Lung (tissue), 12 donors: ENCODE data around the gene DOCK1. TPM values are rescaled to one million over a fixed set of nuclear protein-coding genes. Genes with fewer than 3 reads are reported as not detected.

ENCODE experiments used
- ATAC-seq: fragments of 200-7000 bp; cut with Tn5 transposase; one replicate; pipeline ENCODE4 v1.9.1; 2020; ENCODE audit warnings: moderate number of reproducible peaks; ENCODE audit not compliant: insufficient read depth, low FRiP score
- DNase-seq, 3 donors: peaks; one replicate each; pipeline ENCODE4 v3.0.0-alpha.2; 2013 to 2017
- H3K27ac ChIP-seq, 2 donors: one replicate each; pipeline ENCODE4 v1.5.1; 2013; ENCODE audit warnings: mild to moderate bottlenecking in 2 of 2, moderate library complexity in 2 of 2, control low read depth in 1 of 2, inconsistent platforms in 1 of 2, low read depth in 1 of 2, low read length in 1 of 2
- H3K27me3 ChIP-seq, 3 donors: one replicate each; pipeline ENCODE4 v1.5.1; 2013; ENCODE audit warnings: low read length in 2 of 3; ENCODE audit not compliant: control insufficient read depth in 3 of 3, insufficient read depth in 3 of 3
- H3K36me3 ChIP-seq, 4 donors: one replicate each; pipeline ENCODE4 v1.5.1; 2013; ENCODE audit warnings: low read length in 4 of 4, mild to moderate bottlenecking in 1 of 4, moderate library complexity in 1 of 4; ENCODE audit not compliant: control insufficient read depth in 4 of 4, insufficient read depth in 4 of 4
- H3K4me1 ChIP-seq, 5 donors: one replicate each; pipeline ENCODE4 v1.5.1; 2013; ENCODE audit warnings: low read length in 5 of 5, mild to moderate bottlenecking in 2 of 5, moderate library complexity in 1 of 5; ENCODE audit not compliant: control insufficient read depth in 5 of 5, insufficient read depth in 5 of 5
- H3K4me3 ChIP-seq: one replicate; pipeline ENCODE4 v1.5.1; 2013; ENCODE audit warnings: mild to moderate bottlenecking, control low read depth, moderate library complexity
- H3K9ac ChIP-seq, 2 donors: one replicate each; pipeline ENCODE4 v1.5.1; 2013; ENCODE audit warnings: low read length in 2 of 2, control low read depth in 1 of 2; ENCODE audit not compliant: insufficient read depth in 1 of 2
- H3K9me3 ChIP-seq, 4 donors: one replicate each; pipeline ENCODE4 v1.5.1; 2013; ENCODE audit warnings: low read length in 3 of 4, mild to moderate bottlenecking in 1 of 4, moderate library complexity in 1 of 4; ENCODE audit not compliant: control insufficient read depth in 4 of 4, insufficient read depth in 3 of 4
- CTCF ChIP-seq: IDR thresholded peaks from 2 replicates; pipeline ENCODE4 v1.5.1; 2012; ENCODE audit warnings: mild to moderate bottlenecking; ENCODE audit errors: control extremely low read depth, extremely low read depth
- WGBS, 2 donors: extraction: QIAGEN DNeasy Blood & Tissue Kit; methylation state at CpG; one replicate each; pipeline ENCODE4 v1.1.7; 2013; 5-methylcytosine and 5-hydroxymethylcytosine counted together
- polyA plus RNA-seq, 2 donors: library from polyadenylated mRNA; stranded (reverse); fragments of 200-250 nt; gene quantifications; one replicate each; pipeline ENCODE4 v1.2.1, GENCODE V29; 2013
- total RNA-seq, 2 donors: library from RNA; depleted of rRNA in 1 of 2; stranded (reverse); fragments of >200 nt in 1 of 2; gene quantifications; one replicate each; pipeline ENCODE4 v1.2.1, GENCODE V29; 2014 to 2021
- donor health status: control.
- donor health status: control.
- donor health status: Bipolar disorder and iron deficiency.
- donor health status: healthy.
- donor health status: DM: yes; HTN: yes; CAD: no.

DOCK1 gene
- total and polyA plus RNA-seq, 4 donors: 11.2 to 102 (median 30.5) TPM

GRCh38 chr10:127252818-127253217 lies 347.6 kb downstream of the DOCK1 start:
- H3K4me3 ChIP-seq: no peak overlapping the region
- H3K27me3 ChIP-seq: no peaks in the 10 kb centered on the region
- DNase-seq (no peak), ATAC-seq (no peak)
- H3K27ac ChIP-seq: no peak overlapping the region
- TF ChIP-seq CTCF: no peak
- no peak overlapping the region for H3K9ac ChIP-seq
- peaks cover 3 to 7% (median 5%) of the 10 kb centered on the region in 4 donors for H3K36me3 ChIP-seq
- WGBS, 2 donors: 96% methylated on average over 6 of the region's 6 CpGs
- peaks cover 0 to 2% (median 0%) of the 10 kb centered on the region in 4 donors for H3K9me3 ChIP-seq
- H3K4me1 ChIP-seq: peaks cover 0 to 1% (median 0%) of the 10 kb centered on the region in 5 donors

- ATAC-seq (no peak), DNase-seq (peak in 1 of 3 donors; percentile 32)
- H3K4me3 ChIP-seq: no peak overlapping the region
- no peak for TF ChIP-seq CTCF
- 14 to 28% methylated on average over 3 of the region's 3 CpGs for WGBS, 2 donors
- H3K27ac ChIP-seq: no peak overlapping the region
- no peaks in the 10 kb centered on the region for H3K27me3 ChIP-seq
- H3K36me3 ChIP-seq: peaks cover 0 to 11% (median 3%) of the 10 kb centered on the region in 4 donors
- peaks cover 0 to 2% (median 0%) of the 10 kb centered on the region in 4 donors for H3K9me3 ChIP-seq
- peaks cover 0 to 1% (median 0%) of the 10 kb centered on the region in 5 donors for H3K4me1 ChIP-seq
- H3K9ac ChIP-seq: no peak overlapping the region
These were observed 349.0 kb downstream of the DOCK1 start for GRCh38 chr10:127254276-127254675.

- H3K36me3 ChIP-seq: peaks cover 0 to 16% (median 4%) of the 10 kb centered on the region in 4 donors
- WGBS, 2 donors: 56 to 59% methylated on average over 8 of the region's 8 CpGs
- H3K27me3 ChIP-seq: no peaks in the 10 kb centered on the region
- peaks cover 0 to 1% (median 0%) of the 10 kb centered on the region in 5 donors for H3K4me1 ChIP-seq
- peak in 2 of 3 donors; percentile 14 to 27 for DNase-seq
- no peak for ATAC-seq
- H3K4me3 ChIP-seq: no peak overlapping the region
- H3K9me3 ChIP-seq: peaks cover 0 to 5% (median 2%) of the 10 kb centered on the region in 4 donors
- H3K9ac ChIP-seq: no peak overlapping the region
- H3K27ac ChIP-seq: no peak overlapping the region
- no peak for TF ChIP-seq CTCF
These were observed 352.2 kb downstream of the DOCK1 start for GRCh38 chr10:127257395-127257794.

GRCh38 chr10:127259347-127259746 lies 354.1 kb downstream of the DOCK1 start:
- no peak for TF ChIP-seq CTCF
- 95 to 98% methylated on average over 11 of the region's 11 CpGs for WGBS, 2 donors
- DNase-seq (no peak), ATAC-seq (no peak)
- peaks cover 0 to 16% (median 4%) of the 10 kb centered on the region in 4 donors for H3K36me3 ChIP-seq
- H3K27me3 ChIP-seq: no peaks in the 10 kb centered on the region
- peaks cover 0 to under 1% (median 0%) of the 10 kb centered on the region in 5 donors for H3K4me1 ChIP-seq
- H3K27ac ChIP-seq: no peak overlapping the region
- peaks cover 0 to 3% (median 1%) of the 10 kb centered on the region in 4 donors for H3K9me3 ChIP-seq
- no peak overlapping the region for H3K4me3 ChIP-seq
- H3K9ac ChIP-seq: no peak overlapping the region
